Fibroblast of skin of right biceps (primary cell): ENCODE measurements around the gene NSUN2.
A peak's percentile ranks its signal among the peaks of the same experiment; 100 is the strongest.
"Not testable (repeated sequence)": the region's sequence is repeated elsewhere in the genome, so short reads cannot be mapped to it uniquely, and the experiment has no call there.

Source experiments
- DNase-seq: peaks from one replicate; pipeline ENCODE4 v3.0.0-alpha.2; 2013

Gene NSUN2

DNA sequence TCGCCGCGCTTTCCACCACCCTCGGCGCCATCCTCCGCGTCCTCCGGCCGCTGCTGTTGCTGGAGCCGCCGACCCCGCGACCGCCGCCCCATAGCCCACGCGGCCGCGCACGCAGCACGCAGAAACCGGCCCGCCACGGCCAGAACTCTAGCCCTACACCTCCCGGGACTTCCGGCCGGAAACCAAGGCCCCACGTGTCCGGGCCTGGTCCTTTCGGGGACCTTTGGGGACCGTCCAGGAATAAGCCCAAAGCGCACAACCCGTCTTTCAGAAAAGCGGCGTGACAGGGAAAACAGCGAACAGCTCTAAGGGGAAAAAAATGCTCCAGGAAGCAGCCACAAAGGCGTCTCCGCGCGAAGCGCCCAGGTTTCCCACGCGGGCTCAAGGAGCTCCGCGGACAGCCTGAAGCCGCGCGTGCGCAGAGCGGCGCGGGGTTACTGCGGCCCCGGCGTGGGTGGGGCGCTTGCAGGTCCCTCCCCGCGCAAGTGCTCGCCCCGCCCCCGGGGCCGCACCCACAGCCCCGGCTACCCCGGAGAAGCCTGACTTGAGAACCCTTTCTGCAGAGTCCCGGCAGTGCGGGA lies at the start of gene NSUN2, which contains the start of gene SRD5A1:
Gene NSUN2, minus strand, starts transcription at position 157 of the 581 bp plus-strand sequence. Its CDS starts 65 bp downstream, at position 92.
Gene SRD5A1, plus strand, starts transcription at position 553 of the 581 bp plus-strand sequence. CDS start 137 bp downstream, outside the sequence.
- peak; percentile 88 for DNase-seq

DNA sequence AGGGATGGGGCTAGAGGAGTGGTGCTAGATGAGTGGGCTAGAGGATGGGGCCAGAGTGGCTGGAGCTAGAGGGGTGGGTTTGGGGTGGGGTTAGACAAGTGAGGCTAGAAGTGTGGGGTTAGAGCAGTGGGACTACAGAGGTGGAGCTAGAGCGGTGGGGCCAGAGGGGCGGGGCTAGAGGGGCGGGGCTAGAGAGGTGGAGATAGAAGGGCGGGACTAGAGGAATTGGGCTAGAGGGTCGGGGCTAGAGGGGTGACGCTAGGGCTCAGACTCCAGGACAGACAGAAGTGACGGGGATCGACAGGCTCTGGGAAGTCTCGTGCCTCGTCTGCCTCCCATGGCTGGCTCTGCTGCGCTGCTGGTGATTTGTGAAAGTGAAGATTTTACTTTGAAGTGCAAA lies 49.4 kb upstream of the NSUN2 start:
- no peak for DNase-seq

DNA sequence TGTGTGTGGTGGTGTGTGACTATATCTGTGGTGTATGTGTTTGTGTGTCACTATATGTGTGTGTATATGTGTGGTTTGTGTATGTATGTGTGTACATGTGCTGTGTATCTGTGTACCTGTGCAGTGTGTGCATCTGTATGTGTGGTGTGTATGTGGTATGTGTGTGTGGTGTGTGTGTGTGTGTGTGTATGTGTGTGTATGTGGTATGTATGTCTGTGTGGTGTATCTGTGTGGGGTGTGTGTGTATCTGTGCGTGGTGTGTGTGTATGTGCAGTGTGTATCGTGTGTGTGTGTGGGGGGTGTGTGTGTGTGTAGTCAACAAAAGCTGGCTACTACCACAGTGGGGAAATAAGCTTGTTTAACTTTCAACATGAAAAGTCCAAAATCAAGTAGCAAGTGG lies 48.8 kb upstream of the NSUN2 start:
- DNase-seq = no peak

DNA sequence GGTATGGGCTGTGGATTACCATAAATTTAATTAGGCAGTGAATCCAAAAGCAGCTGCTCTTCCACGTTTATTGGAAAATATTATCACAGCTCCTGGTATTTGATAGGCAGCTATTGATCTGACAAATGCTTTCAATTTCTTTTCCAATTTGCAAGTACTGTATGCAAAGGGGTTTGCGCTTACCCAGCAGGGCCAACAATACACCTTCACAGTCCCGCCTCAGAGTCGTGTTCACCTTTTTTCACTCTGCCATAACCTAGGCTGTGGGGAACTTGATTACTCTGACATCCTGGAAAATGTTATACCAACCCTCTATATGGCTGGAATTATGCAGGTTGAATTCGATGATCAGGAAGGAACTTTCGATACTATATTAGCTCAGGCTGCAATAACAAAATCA lies 48.1 kb upstream of the NSUN2 start:
- DNase-seq = no peak

DNA sequence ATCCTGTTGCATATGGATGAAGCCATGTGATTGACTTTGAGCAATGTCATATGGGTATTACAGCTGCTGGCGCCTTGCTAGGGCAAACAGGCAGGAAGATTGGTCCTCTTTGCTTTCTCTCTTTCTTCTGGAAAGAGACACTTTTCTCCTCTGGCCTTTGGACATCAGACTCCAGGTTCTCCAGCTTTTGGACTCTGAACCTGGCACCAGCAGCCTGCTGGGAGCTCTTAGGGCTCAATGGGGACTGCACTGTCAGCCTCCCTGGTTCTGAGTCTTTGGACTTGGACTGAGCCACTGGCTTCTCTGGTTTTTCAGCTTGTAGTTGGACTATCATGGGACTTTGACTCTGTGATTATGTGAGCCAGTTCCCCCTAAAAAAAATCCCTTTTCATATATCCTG lies 45.5 kb upstream of the NSUN2 start:
- DNase-seq = no peak

DNA sequence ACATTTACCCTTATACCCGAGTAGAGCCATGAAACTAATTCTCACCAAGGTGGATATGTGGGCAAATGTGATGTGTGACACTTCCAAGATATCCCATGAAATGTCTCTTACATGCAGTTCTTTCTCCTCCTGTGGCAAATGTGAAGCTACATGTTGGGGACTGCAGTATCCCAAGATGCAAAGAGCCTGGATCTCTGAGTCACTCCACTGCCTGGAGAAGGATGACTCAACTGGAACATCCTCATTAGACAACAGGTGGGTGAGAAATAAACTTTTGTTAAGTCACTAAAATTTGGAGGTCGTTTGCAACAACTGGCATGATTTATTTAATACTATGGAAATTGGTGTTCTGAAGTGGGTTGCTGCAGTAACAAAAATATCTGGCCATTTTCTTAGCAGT lies 43.9 kb upstream of the NSUN2 start:
- peak; percentile 24 for DNase-seq

DNA sequence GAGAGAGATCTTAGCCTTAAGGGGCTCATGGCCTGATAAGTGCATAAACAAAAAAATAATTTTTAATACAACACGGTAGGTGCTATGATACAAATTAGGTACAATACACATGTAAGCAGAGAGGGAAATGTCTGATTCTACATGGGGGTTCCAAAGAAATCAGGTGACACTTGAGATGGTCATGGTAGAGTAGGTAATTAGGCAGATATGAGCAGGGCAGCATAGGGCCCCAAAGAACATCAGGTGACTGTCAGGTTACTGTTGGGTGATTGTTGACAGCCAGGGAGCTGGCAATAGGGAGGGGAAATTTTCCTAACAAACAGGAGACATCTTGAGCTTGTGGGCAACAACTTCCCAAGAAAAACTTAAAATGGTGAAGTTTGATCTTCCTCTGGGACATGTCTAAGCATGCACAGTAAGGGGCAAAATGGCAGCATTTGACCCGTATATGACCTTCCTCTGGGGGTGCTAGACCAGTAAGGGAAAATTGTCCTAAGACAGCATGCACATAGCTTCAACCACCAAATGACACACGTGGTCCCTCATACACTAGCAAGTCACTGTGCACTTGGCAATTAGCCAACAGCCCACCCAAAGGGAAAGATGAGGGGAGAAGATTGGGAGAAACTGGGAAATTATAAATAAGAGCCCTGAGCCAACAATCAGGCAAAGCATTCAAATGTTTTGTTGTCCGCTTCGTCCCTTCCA lies 43.1 kb upstream of the NSUN2 start:
- DNase-seq = peak; percentile 2

DNA sequence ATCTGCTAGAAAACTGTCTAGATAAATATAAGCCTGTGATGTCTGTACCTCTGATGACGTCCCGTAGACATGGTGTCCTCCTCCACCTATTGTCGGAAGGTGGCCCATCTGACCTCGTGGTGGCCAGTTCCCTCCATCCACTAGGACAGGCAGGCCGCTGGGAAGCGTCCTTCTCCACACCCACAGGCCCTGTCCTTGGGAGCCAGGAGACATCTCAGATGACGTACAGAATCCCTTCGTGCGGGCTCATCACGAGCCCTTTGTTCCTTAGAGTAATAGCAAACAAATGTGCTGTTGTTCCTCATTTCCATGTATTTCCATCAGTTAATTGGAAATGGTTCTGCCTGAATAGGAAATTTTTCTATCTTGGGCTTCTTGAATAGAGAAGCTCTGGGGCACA lies 42.0 kb upstream of the NSUN2 start:
- no peak for DNase-seq

DNA sequence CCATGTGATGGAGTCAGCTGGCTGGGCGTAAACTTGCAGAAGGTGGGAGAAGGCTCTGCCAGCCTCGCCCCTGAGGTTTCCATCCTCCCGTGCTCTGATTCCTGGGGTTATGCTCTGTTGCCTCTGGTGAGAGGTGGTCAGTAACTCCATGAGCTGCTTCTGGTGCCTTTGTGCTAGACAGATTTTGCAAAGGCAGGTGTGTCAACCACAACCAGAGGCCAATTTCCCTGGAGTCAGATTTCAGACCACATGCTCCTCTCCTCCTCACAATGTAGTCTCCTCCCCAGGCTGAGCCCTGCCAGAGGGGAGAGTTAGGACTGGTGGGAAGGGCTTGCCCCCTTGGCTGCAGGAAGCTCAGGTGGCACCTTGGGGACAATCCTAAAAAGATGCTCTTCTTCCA lies 41.6 kb upstream of the NSUN2 start:
- no peak for DNase-seq

DNA sequence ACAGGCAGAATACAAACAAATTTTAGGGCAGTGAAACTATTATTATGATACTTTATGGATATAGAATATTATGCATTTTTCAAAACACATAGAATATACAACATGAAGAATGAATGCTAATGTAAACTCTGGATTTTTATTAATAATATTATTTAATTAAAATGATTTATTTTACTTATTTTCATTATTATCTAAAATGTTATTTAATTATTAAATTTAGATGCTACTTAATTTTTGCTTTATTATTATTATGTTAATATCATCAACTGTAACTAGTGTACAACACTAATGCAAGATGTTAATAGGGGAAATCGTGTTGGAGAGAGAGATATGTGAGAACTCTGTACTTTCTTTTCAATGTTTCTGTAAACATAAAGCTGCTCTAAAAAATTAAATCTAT lies 41.1 kb upstream of the NSUN2 start:
- DNase-seq = no peak

DNA sequence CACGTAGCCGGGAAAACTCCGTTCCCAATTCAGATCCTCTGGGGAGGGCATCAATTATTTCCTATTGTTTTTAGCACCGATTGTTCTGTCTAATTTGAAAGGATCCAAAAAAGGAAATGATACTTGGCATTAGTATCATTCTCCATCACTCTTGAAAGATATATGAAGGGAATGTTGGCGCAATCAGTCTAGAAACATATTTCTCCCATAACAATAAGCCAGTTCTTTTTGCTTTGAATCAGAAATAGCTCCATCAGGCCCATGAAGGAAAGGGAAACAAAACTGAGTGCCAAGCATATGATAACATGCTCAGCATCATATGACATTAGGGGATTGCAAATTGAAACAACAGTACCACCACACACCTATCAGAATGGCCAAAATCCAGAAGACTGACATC lies 40.2 kb upstream of the NSUN2 start:
- DNase-seq = no peak

DNA sequence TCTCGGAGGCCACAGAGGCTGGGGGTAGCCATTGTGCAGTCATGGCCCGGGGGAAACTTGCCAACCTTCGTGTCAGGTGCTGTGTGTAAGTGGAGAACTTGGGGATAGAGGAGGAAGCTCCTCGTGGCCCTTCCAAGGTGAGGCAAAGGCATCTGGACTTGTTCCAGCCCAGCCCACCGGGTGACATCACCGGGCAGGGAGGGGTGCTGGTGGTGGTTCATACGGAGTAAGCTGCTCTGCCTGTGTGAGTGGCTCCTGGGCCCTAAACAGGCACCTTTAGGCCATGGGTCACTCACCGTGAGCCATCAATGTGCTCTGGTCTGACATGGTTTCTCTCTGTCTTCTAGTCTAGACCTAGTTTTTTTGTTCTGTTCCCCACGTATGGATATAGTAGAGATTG lies 35.9 kb upstream of the NSUN2 start:
- DNase-seq = not testable (repeated sequence)

DNA sequence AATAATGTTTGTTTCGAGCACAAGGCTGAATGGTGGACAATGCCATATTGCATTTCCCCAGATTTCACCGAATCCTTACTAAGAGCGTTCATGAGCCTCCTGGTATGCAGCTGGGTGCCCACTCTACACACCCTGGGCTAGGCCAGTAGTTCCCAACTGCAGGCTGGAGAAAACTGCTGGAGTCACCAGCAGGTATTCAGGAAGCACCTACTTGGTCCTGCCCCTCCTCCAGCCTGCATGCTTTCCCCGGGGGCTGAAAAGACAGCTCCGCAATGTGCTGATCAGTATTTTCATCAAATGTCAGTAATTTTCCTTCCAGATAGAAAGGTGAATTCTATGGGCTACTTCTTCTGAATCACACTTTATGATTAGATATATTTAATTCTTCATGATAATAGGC lies 34.8 kb upstream of the NSUN2 start:
- no peak for DNase-seq

DNA sequence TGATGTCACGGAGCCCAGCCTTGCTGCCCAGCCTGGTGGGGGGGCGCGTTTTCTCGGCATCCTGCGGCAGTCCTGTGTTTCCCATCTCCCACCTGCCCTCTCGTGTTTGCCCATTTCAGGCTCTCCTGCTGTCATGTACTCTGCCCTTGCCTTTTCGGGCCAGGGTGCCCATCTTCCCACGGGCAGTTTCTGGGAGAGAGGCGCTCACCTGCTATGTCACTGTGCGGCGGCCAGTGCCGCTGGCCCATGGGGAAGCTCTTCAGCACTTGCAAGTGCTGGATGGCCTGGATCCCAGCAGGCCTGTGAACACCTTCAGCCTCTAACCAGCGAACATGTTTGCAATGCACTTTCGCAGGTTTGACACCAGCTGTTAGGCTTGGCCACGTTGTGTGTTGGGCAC lies 33.9 kb upstream of the NSUN2 start:
- no peak for DNase-seq

DNA sequence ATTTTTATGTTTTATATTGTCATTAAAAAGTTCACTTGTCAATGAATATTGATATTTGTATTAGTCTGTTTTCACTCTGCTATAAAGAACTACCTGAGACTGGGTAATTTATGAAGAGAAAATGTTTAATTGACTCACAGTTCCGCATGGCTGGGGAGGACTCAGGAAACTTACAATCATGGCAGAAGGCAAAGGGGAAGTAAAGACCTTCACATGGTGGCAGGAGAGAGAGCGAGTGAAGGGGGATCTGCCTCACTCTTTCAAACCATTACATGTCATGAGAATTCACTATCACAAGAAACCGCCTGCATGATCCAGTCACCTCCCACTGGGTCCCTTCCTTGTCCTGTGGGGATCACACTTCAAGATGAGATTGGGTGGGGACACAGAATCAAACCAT lies 27.8 kb upstream of the NSUN2 start:
- DNase-seq = no peak

DNA sequence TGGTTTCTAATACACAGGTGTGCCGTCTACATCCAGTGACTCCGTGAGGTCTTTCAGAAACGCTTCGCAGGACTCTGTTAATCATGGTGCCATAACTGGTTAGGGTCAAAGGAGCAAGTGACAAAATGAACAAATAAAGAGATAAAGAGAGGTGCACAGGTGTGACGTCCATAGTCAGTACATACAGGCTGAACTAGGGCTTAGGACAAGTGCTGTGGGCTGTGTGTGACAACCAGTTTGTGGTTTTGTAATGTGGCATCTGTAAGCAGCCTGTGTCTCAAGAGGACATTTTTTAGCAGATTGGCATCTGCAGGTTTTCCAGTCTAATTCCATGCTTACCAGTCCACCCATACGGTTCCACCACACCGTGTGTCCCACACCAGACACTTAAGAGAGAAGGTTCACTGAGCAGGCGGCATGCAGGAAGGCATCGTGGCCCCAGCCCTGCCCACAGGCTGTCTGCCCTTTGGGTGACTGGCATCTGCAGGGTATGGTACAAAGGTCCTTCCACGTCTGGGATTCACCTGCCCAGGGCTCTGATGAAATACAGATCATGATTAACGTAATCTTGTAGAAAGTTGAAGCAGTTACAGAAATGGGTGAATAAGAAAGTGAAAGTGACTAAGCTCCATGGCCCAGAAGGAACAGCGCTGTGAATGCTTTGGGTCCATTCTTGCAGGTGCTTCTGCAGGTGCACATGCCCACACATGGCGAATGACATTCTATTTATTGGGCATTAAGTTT lies 27.3 kb upstream of the NSUN2 start:
- no peak for DNase-seq

DNA sequence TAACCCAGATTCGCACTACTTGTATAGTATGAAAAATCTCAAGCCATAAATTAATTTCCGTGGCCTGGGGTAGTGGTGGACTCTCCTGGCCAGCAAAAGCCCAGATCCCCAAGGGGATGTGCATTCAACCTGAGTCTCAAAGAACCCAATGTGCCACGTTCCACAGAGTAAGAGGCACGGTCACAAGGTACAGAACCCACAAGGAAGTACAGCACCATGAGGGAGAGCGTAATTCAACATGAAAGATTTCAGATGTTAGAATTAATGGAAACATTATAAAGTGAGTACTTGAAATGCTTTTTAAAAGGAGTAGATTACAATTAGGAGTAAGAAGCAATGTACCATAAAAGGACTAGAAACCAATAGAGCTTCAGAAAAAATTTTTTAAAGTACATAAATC lies 23.8 kb upstream of the NSUN2 start:
- DNase-seq = no peak

DNA sequence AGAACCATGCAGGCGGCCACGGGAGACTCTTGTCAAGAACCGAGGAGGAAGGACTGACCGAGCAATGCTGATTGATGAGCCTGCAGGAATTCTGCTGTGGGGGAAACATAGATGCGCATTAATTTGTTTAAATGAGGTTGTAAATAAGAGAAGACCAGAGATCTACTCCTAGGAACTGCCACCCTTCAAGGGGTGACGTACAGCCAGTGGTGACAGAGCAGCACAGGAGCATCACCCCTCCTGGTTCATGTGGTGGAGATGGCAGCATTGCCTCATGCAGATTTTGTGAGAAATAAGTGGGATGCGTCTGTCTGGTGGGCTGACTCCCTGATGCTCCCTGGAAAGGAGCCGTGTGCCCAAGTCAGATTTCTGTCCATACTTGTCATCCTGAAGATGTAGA lies 22.6 kb upstream of the NSUN2 start:
- DNase-seq = no peak

DNA sequence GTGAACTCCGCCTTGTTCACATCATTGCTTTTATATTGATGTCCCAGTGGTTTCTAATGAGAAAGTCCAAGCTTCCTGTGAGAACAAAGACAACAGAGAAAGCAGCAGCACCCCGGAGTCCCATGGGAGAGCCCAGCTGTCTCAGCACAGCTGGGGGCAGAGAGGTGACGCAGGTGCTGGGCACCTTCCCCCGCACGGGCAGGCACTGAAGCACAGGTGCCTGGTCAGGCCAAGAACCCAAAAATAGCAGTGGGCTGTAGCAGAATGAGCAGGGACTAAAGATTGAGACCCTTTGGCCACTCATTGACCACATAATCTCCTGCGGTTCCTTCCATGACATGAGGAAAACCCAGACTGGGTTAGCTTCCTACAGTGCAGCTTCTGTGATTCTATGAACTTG lies 19.2 kb upstream of the NSUN2 start:
- DNase-seq = no peak

DNA sequence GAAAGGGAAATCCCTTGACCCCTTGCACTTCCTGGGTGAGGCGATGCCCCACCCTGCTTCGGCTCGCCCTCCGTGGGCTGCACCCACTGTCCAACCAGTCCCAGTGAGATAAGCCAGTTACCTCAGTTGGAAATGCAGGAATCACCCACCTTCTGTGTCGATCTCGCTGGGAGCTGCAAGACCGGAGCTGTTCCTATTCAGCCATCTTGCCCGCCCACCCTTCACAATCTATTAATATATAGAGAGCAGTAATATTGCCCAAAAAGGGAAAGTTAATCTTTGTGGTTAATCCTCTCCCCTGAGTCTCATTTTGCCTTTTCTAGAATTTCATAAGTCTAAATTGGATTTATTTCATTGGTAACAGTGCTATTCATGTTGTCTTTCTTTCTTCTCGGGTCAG lies 16.8 kb upstream of the NSUN2 start:
- no peak for DNase-seq

DNA sequence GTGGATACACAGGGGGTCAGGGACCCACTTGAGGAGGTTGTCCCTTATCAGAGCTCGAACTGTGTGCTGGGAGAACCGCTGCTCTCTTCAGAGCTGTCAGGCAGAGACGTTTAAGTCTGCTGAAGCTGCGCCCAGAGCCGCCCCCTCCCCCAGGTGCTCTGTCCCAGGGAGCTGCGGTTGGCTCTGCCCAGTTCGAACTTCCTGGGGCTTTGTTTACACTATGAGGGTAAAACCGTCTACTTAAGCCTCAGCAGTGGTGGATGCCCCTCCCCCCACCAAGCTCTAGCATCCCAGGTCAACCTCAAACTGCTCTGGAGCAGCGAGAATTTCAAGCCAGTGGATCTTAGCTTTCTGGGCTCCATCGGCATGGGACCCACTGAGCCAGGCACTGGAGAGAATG lies 16.3 kb upstream of the NSUN2 start:
- no peak for DNase-seq

DNA sequence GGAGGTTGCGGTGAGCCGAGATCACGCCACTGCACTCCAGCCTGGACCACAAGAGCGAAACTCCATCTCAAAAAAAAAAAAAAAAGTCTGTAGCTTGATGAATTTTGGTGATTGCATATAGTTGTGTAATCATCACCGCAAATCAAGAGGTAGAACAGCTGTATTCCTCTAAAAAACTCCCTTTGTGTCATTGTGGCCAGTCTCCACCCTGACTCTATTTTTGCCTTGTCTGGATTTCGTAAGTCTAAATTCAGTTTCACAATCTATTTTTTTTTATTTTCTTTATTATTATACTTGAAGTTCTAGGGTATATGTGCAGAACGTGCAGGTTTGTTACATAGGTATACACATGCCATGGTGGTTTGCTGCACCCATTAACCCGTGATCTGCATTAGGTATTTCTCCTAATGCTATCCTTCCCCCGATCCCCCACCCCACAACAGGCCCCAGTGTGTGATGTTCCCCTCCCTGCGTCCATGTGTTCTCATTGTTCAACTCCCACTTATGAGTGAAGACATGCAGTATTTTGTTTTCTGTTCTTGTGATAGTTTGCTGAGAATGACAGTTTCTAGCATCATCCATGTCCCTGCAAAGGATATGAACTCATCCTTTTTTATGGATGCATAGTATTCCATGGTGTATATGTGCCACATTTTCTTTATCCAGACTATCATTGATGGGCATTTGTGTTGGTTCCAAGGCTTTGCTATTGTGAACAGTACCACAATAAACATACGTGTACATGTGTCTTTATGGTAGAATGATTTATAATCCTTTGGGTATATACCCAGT lies 12.9 kb upstream of the NSUN2 start:
- DNase-seq = not testable (repeated sequence)

DNA sequence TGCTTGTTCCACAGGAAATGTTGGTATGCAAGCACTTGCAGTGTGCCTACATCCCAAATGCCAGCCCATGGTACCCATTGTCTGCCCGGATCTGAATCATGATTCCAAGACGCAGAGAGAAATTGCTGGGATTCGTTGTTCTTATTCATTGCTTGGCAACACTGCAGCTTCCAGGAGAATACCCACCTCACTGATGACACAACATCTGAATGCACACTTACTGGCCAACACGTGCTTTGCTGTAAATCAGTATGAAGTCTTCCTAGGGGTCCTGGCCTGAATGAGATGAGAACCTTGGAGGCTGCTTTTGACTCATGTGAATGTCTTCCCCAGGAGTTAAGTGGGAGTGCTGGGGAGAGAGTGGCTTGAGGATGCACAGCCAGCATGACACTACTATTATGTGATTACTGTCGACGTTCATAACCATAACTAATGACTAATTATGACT lies 12.0 kb upstream of the NSUN2 start:
- no peak for DNase-seq
